Activated effector memory CD4-positive, alpha-beta T cell treated with Interleukin-2 at 50 U/mL for 16 hours (primary cell): Measurements from ENCODE around the gene DUSP11.
"Not testable (repeated sequence)": the region's sequence is repeated elsewhere in the genome, so short reads cannot be mapped to it uniquely, and the experiment has no call there.

Source experiments
- DNase-seq: peaks from one replicate; pipeline ENCODE4 v3.0.0-alpha.2; 2020

The DUSP11 gene

GRCh38 chr2:73770725-73771124, 9.2 kb downstream of the DUSP11 start:
- no peak for DNase-seq

- no peak for DNase-seq
Measured at GRCh38 chr2:73766994-73767393, 12.9 kb downstream of the DUSP11 start.

GRCh38 chr2:73766349-73766748, 13.6 kb downstream of the DUSP11 start:
- DNase-seq, result no peak

GRCh38 chr2:73764945-73765344, 15.0 kb downstream of the DUSP11 start:
- DNase-seq, result no peak

- DNase-seq, result no peak
Measured at GRCh38 chr2:73762571-73762970, 17.3 kb downstream of the DUSP11 start.

- DNase-seq, result no peak
Measured at GRCh38 chr2:73759904-73760303, 20.0 kb downstream of the DUSP11 start.

GRCh38 chr2:73759285-73759764, 20.6 kb downstream of the DUSP11 start:
- no peak for DNase-seq

GRCh38 chr2:73754332-73754731, 25.6 kb downstream of the DUSP11 start:
- DNase-seq, result not testable (repeated sequence)

- no peak for DNase-seq
Measured at GRCh38 chr2:73749314-73749713, 30.6 kb downstream of the DUSP11 start.

GRCh38 chr2:73746877-73747208, 33.1 kb downstream of the DUSP11 start:
- DNase-seq, result no peak

- no peak for DNase-seq
Measured at GRCh38 chr2:73746015-73746876, 33.7 kb downstream of the DUSP11 start.

- no peak for DNase-seq
Measured at GRCh38 chr2:73740767-73741166, 39.1 kb downstream of the DUSP11 start.

GRCh38 chr2:73739101-73739500, 40.8 kb downstream of the DUSP11 start:
- no peak for DNase-seq

- DNase-seq, result peak; percentile 92
Measured at GRCh38 chr2:73736855-73737779, 42.8 kb downstream of the DUSP11 start, which contains the start of gene TPRKB. TPRKB (minus strand) TSS chr2:73737345; CDS start chr2:73734569, 2,776 bp downstream.

- no peak for DNase-seq
Measured at GRCh38 chr2:73736378-73736777, 43.5 kb downstream of the DUSP11 start.

- no peak for DNase-seq
Measured at GRCh38 chr2:73730810-73731209, 49.1 kb downstream of the DUSP11 start.

- no peak for DNase-seq
Measured at GRCh38 chr2:73728711-73729110, 51.2 kb downstream of the DUSP11 start.

GRCh38 chr2:73728043-73728442, 51.9 kb downstream of the DUSP11 start:
- DNase-seq, result no peak

GRCh38 chr2:73726657-73727056, 53.2 kb downstream of the DUSP11 start:
- not testable (repeated sequence) for DNase-seq

GRCh38 chr2:73718851-73719621, 60.9 kb downstream of the DUSP11 start:
- no peak for DNase-seq

- no peak for DNase-seq
Measured at GRCh38 chr2:73718421-73718820, 61.5 kb downstream of the DUSP11 start.

GRCh38 chr2:73717695-73718094, 62.2 kb downstream of the DUSP11 start:
- DNase-seq, result not testable (repeated sequence)

GRCh38 chr2:73717251-73717606, 62.7 kb downstream of the DUSP11 start:
- no peak for DNase-seq
